Ascending aorta (tissue), 2 donors: ENCODE data around the gene MCRIP2. TPM values are rescaled to one million over a fixed set of nuclear protein-coding genes. Genes with fewer than 3 reads are reported as not detected.

Experiments used
- DNase-seq, 2 donors: peaks; one replicate each; pipeline ENCODE4 v3.0.0-alpha.2; 2019; ENCODE audit warnings: low spot score in 2 of 2
- H3K27ac ChIP-seq, 2 donors: fragments of 200-600 bp; sonication (generic); one replicate each; pipeline ENCODE4 v1.5.1; 2016 to 2017; ENCODE audit warnings: mild to moderate bottlenecking in 1 of 2
- H3K27me3 ChIP-seq: fragments of 200-600 bp; sonication (generic); one replicate; pipeline ENCODE4 v1.5.1; 2017
- H3K36me3 ChIP-seq, 2 donors: fragments of 200-600 bp; sonication (generic); one replicate each; pipeline ENCODE4 v1.5.1; 2016
- H3K4me1 ChIP-seq, 2 donors: fragments of 200-600 bp; sonication (generic); one replicate each; pipeline ENCODE4 v1.5.1; 2016 to 2017; ENCODE audit warnings: mild to moderate bottlenecking in 1 of 2
- H3K4me3 ChIP-seq, 2 donors: fragments of 200-600 bp; sonication (generic); one replicate each; pipeline ENCODE4 v1.5.1; 2016 to 2017; ENCODE audit warnings: mild to moderate bottlenecking in 1 of 2
- H3K9me3 ChIP-seq, 2 donors: fragments of 200-600 bp; sonication (generic); one replicate each; pipeline ENCODE4 v1.5.1; 2016
- intact Hi-C: fragments of 100-400 bp; cut with DNase I; formaldehyde crosslinking; loops from one replicate; pipeline ENCODE4 v1.15.1; 2023
- total RNA-seq: library from RNA; depleted of rRNA; stranded (reverse); fragments of >200 nt; gene quantifications from one replicate; pipeline ENCODE4 v1.1.0, GENCODE V29; 2016
- TF ChIP-seq, protein P1 (sequence below), 3 experiments: fragments of 200-600 bp in 2 of 3; fragments of 450-650 bp in 1 of 3; sonication (generic) in 2 of 3; IDR thresholded peaks; one replicate each; pipeline ENCODE4 v1.5.1; 2016 to 2019; ENCODE audit warnings: antibody characterized with exemption in 3 of 3, mild to moderate bottlenecking in 1 of 3, moderate library complexity in 1 of 3

Gene MCRIP2
- total RNA-seq, 1 donor from 2014 or later: 92.9 TPM

DNA sequence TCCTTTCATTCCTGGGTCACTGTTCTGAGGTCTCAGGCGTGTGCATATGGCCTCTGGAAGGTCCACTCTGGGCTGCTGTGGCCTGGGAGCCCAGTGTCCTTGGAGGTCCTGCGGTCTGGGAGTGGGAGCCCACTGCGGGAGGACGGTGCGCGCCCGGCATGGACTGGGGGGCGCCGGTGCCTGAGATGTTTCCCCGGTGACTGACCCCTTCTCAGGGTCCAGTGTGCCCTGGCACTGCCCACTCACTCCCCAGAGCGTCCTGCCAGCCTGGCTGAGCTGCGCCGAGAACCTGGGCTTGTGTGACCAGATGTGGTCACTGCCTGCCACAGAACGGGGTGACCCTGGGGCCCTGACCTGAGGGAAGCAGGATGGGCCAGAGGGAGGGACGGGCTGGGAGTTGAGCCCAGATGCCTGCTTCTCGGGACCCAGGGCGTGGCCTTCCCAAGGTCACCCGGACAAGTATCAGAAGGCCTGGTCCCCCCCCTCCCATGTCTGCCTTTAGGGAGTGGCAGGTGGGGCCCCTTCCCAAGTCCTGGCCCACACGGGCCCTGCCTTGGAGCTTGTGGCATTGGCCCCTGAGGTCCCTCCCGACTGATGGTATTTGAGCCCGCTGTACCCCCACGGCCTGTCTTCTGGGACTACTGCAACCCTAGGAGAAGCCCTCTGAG lies 32.7 kb downstream of the MCRIP2 start:
- Histone ChIP-seq H3K4me1 (peaks cover 0 to 7% of the 10 kb centered on the region in 2 donors), H3K9me3 (no peaks in the 10 kb centered on the region), H3K4me3 (no peak overlapping the region), H3K27me3 (no peaks in the 10 kb centered on the region), H3K36me3 (peaks cover 44 to 45% of the 10 kb centered on the region in 2 donors), H3K27ac (no peak overlapping the region)
- intact Hi-C loops: no loop called here
- TF ChIP-seq, protein P1, sequence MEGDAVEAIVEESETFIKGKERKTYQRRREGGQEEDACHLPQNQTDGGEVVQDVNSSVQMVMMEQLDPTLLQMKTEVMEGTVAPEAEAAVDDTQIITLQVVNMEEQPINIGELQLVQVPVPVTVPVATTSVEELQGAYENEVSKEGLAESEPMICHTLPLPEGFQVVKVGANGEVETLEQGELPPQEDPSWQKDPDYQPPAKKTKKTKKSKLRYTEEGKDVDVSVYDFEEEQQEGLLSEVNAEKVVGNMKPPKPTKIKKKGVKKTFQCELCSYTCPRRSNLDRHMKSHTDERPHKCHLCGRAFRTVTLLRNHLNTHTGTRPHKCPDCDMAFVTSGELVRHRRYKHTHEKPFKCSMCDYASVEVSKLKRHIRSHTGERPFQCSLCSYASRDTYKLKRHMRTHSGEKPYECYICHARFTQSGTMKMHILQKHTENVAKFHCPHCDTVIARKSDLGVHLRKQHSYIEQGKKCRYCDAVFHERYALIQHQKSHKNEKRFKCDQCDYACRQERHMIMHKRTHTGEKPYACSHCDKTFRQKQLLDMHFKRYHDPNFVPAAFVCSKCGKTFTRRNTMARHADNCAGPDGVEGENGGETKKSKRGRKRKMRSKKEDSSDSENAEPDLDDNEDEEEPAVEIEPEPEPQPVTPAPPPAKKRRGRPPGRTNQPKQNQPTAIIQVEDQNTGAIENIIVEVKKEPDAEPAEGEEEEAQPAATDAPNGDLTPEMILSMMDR (IDR thresholded peaks at IDR 0.05): no peak
- DNase-seq: no peak

DNA sequence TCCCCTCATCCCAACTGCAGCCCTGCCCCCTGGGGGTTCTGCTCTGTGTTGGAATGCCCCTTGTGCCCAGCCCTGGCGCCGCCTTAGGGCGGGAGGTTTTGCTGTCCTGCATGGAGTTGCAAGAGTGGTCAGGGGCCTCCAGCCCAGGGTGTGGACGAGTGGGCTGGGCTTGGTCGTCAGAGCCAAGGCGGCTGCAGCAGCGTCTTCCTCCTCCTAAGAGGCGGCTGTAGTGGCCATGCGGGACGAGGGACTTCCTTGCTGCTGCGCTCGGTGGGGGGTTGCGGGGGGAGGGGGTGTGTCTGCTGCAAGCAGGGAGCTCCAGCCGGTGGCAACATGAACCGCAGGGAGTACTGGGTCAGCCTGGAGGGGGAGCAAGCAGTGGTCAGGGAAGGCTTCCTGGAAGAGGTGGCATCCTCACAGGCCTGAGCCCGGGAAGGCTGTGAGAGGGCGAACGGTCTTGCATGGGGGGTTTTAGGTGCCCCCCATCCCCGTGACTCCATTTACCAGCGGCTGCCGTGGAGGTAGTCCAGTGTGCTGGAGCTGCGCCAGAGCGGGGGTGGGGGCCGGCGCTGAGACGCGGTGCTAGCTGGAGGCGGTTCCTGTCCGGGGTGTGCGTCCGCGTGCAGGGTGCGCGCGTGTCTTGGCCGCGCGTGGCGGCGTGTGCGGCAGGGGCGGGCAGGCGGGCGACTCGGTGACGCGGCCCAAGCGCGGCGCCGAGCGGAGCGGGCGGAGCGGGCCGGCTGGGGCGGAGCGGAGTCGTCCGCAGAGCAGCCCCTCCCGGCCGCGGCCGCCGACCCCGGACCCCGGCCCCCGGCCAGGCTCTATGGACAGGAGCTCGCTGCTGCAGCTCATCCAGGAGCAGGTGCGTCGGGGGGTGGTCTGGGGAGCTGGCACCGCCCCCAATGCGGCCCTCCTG lies 33.6 kb downstream of the MCRIP2 start, which contains the start of gene RHBDL1:
RHBDL1 (plus strand) TSS at position 704 of the 916 bp plus-strand sequence; CDS start at position 824, 120 bp downstream.
- peaks cover 36% of the 10 kb centered on the region in 2 donors for H3K36me3 ChIP-seq
- no peak within 1 kb of the TSS for H3K27ac ChIP-seq
- TF ChIP-seq, protein P1 (IDR thresholded peaks at IDR 0.05): no peak
- H3K4me3 ChIP-seq: peak within 1 kb of the TSS; percentile 48 to 56
- H3K9me3 ChIP-seq: no peaks in the 10 kb centered on the region
- peaks cover 0 to 7% of the 10 kb centered on the region in 2 donors for H3K4me1 ChIP-seq
- no peaks in the 10 kb centered on the region for H3K27me3 ChIP-seq
- DNase-seq: no peak
- intact Hi-C loops: no loop called here

DNA sequence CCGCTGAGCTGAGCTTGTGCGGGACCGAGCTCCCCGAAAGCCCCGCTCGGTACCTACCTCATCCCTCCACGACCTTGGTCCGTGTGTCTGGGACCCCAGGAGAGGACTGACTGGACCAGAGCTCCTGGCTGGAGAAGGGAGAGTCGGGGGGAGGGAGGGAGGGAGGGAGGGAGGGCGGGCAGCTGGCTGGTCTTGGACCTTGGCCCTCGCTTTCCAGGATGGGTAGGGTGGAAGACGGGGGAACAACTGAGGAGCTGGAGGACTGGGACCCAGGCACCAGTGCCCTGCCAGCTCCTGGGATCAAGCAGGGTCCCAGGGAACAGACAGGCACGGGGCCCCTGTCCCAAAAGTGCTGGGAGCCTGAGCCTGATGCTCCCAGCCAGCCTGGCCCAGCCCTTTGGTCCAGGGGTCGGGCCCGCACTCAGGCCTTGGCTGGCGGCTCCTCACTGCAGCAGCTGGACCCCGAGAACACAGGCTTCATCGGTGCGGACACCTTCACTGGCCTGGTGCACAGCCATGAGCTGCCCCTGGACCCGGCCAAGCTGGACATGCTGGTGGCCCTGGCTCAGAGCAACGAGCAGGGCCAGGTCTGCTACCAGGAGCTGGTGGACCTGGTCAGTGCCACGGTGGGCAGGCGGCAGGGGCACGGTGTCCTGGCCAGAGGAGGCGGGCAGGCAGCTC lies 34.4 kb downstream of the MCRIP2 start:
- Histone ChIP-seq H3K4me3 (peak overlapping the region; percentile 48 to 56), H3K27ac (no peak overlapping the region), H3K36me3 (peaks cover 28% of the 10 kb centered on the region in 2 donors), H3K27me3 (no peaks in the 10 kb centered on the region), H3K9me3 (no peaks in the 10 kb centered on the region), H3K4me1 (peaks cover 6 to 11% of the 10 kb centered on the region in 2 donors)
- intact Hi-C loops: no loop called here
- no peak for DNase-seq
- TF ChIP-seq, protein P1 (IDR thresholded peaks at IDR 0.05): no peak

DNA sequence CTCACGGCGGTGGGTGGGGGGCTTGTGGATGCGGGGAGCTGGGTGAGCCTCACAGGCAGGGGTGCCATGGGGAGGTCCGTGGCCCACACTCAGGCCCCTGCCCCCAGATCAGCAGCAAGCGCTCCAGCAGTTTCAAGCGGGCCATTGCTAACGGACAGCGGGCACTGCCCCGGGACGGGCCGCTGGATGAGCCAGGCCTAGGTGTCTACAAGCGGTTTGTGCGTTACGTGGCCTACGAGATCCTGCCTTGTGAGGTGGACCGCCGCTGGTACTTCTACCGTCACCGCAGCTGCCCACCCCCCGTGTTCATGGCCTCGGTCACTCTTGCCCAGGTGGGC lies 34.9 kb downstream of the MCRIP2 start:
- Histone ChIP-seq H3K27me3 (no peaks in the 10 kb centered on the region), H3K9me3 (no peaks in the 10 kb centered on the region), H3K36me3 (peaks cover 23 to 25% of the 10 kb centered on the region in 2 donors), H3K4me1 (peaks cover 11 to 16% of the 10 kb centered on the region in 2 donors), H3K27ac (no peak overlapping the region), H3K4me3 (no peak overlapping the region)
- TF ChIP-seq, protein P1 (IDR thresholded peaks at IDR 0.05): no peak
- no peak for DNase-seq
- intact Hi-C loops: no loop called here

DNA sequence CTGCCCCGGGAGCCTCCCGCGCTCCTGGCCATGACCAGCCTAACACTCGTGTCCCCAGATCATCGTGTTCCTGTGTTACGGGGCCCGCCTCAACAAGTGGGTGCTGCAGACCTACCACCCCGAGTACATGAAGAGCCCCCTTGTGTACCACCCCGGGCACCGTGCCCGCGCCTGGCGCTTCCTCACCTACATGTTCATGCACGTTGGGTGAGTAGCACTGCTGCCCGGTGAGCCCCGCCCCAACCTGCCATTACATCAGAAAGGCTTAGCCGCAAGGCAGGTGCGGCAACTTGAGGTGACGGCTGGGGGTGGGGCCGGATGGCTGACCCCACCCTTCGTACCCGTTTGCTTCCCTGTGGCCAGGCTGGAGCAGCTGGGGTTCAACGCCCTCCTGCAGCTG lies 35.3 kb downstream of the MCRIP2 start:
- no peak for DNase-seq
- H3K4me3 ChIP-seq: no peak overlapping the region
- H3K27me3 ChIP-seq: no peaks in the 10 kb centered on the region
- TF ChIP-seq, protein P1 (IDR thresholded peaks at IDR 0.05): no peak
- no peaks in the 10 kb centered on the region for H3K9me3 ChIP-seq
- H3K36me3 ChIP-seq: peaks cover 23 to 25% of the 10 kb centered on the region in 2 donors
- H3K27ac ChIP-seq: no peak overlapping the region
- peaks cover 14 to 20% of the 10 kb centered on the region in 2 donors for H3K4me1 ChIP-seq
- intact Hi-C loops: no loop called here
